HG03039 (cell line): ENCODE measurements around the gene TET1.
"Not testable (repeated sequence)": the region's sequence is repeated elsewhere in the genome, so short reads cannot be mapped to it uniquely, and the experiment has no call there.

Source experiments
- ATAC-seq: cut with Tn5 transposase; IDR thresholded peaks from one replicate; pipeline ENCODE4 v1.9.1; 2021; ENCODE audit warnings: mild to moderate bottlenecking, moderate library complexity; ENCODE audit not compliant: unreplicated experiment

The TET1 gene

GRCh38 chr10:68562661-68563570, 2.8 kb downstream of the TET1 start:
- ATAC-seq = no peak

GRCh38 chr10:68564712-68565111, 4.6 kb downstream of the TET1 start:
- no peak for ATAC-seq

GRCh38 chr10:68565658-68566057, 5.5 kb downstream of the TET1 start:
- ATAC-seq = no peak

- ATAC-seq = no peak
Observed at GRCh38 chr10:68566351-68566750, 6.2 kb downstream of the TET1 start.

GRCh38 chr10:68566955-68567354, 6.8 kb downstream of the TET1 start:
- no peak for ATAC-seq

GRCh38 chr10:68572151-68572550, 12.0 kb downstream of the TET1 start:
- ATAC-seq = no peak

- no peak for ATAC-seq
Observed at GRCh38 chr10:68574051-68574450, 13.9 kb downstream of the TET1 start.

GRCh38 chr10:68576118-68576517, 16.0 kb downstream of the TET1 start:
- no peak for ATAC-seq

- ATAC-seq = no peak
Observed at GRCh38 chr10:68578974-68579373, 18.8 kb downstream of the TET1 start.

GRCh38 chr10:68584187-68584586, 24.1 kb downstream of the TET1 start:
- ATAC-seq = not testable (repeated sequence)

GRCh38 chr10:68586606-68587305, 26.6 kb downstream of the TET1 start:
- ATAC-seq = no peak

GRCh38 chr10:68594405-68594804, 34.3 kb downstream of the TET1 start:
- no peak for ATAC-seq

- ATAC-seq = no peak
Observed at GRCh38 chr10:68595513-68595912, 35.4 kb downstream of the TET1 start.

- no peak for ATAC-seq
Observed at GRCh38 chr10:68597407-68597806, 37.3 kb downstream of the TET1 start.

- ATAC-seq = no peak
Observed at GRCh38 chr10:68598978-68599770, 39.0 kb downstream of the TET1 start.

GRCh38 chr10:68599771-68600040, 39.6 kb downstream of the TET1 start:
- no peak for ATAC-seq

- ATAC-seq = peak; percentile 82
Observed at GRCh38 chr10:68600041-68600778, 40.1 kb downstream of the TET1 start.

GRCh38 chr10:68601501-68602265, 41.5 kb downstream of the TET1 start:
- no peak for ATAC-seq

GRCh38 chr10:68602434-68602833, 42.3 kb downstream of the TET1 start:
- no peak for ATAC-seq

- ATAC-seq = no peak
Observed at GRCh38 chr10:68603766-68604165, 43.6 kb downstream of the TET1 start.
